Heart left ventricle (tissue), 13 donors: ENCODE measurements around the gene HELB.

ENCODE experiments used
- CTCF ChIP-seq, 12 donors: fragments of 200-600 bp; sonication (generic) in 4 of 12; IDR thresholded peaks; one replicate each; pipeline versions ENCODE4 v1.5.0 to v1.8.0; 2018 to 2022; ENCODE audit warnings: antibody characterized with exemption in 12 of 12, mild to moderate bottlenecking in 5 of 12
- POLR2A ChIP-seq, 2 donors: fragments of 450-650 bp; IDR thresholded peaks; one replicate each; pipeline ENCODE4 v1.6.1; 2017; ENCODE audit warnings: antibody characterized with exemption in 2 of 2, mild to moderate bottlenecking in 2 of 2, moderate library complexity in 2 of 2
- donor health status: ischemic (EF 13 %, LVEDD 7.1; RV severe dilation, severe dysfunction).
- donor health status: DM: no; HTN: yes; CAD: no.
- donor health status: DM: no; HTN: no; CAD: no.
- donor health status: ischemic (EF 25% LVEDD 6.9; RV normal size, moderate dysfunction).
- donor health status: ischemic (EF 25% LVEDD 5.7; RV mildly dilated, moderate dysfunction).
- donor health status: ischemic (EF 35%, LVEDD 5.7; RV mildly dilated, moderate dysfunction).
- donor health status: nonischemic (EF 11% LVEDD 7.7; RV severe dilation, severe dysfunction).
- donor health status: DM: yes; HTN: yes; CAD: no.
- donor health status: PGD.
- donor health status: ischemic (EF 29% LVEDD 5.4; RV normal size, mild dysfunction).
- donor health status: nonischemic (EF 23%, LVEDD 6.1; RV moderate dilation, normal function).

- TF ChIP-seq CTCF (IDR thresholded peaks at IDR 0.05) (no peak), POLR2A (IDR thresholded peaks at IDR 0.05) (no peak)
Measured at GRCh38 chr12:66387117-66387516, 84.8 kb downstream of the HELB start.
